ENCODE data around the gene MANF. TPM values are rescaled to one million over a fixed set of nuclear protein-coding genes. Genes with fewer than 3 reads are reported as not detected.

MANF gene
- total RNA-seq, 1 experiment from 2014 or later: 132 TPM

DNA sequence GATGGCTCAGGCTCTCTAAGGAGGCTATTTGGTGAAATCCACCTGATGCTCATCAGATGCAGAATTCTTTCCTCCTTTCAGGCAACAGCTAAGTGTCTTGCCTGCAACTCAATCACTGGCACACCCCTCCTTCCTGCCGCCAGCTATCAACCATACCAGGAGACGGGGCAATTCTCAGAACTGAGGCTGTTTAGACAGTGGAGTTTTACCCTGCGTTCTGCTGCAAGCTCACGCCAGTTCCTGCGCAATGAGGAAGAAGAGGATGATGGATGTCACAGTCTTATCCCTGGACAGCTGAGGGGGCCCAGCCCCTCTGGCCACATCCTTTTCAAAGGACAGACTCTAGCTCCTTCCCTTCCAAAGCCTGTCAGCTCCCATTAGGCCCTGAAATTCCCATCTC, 7.0 kb upstream of the MANF start:
- Histone ChIP-seq H3K4me1 (ENCODE audit: control insufficient read depth in 1 of 2, insufficient read depth in 2 of 2, low read length in 2 of 2) (peaks cover 0 to under 1% of the 10 kb centered on the region in 2 experiments; a peak in 1 of 4 replicates), H3K9me3 (ENCODE audit: control insufficient read depth in 1 of 2, insufficient read depth in 1 of 2, low read depth in 1 of 2, low read length in 2 of 2) (no peaks in the 10 kb centered on the region), H3K36me3 (ENCODE audit: control insufficient read depth in 1 of 2, insufficient read depth in 2 of 2, low read length in 2 of 2) (no peaks in the 10 kb centered on the region), H3K4me3 (replicated peaks in 1 of 2; ENCODE audit: low read depth in 1 of 2, low read length in 2 of 2) (no peak overlapping the region), H3K9me2 (ENCODE audit: insufficient read depth) (no peaks in the 10 kb centered on the region), H2AFZ (ENCODE audit: low read depth, low read length, poor library complexity, severe bottlenecking) (no peak overlapping the region), H3K4me2 (ENCODE audit: low read length) (no peak overlapping the region), H4K20me1 (ENCODE audit: insufficient read depth) (no peaks in the 10 kb centered on the region), H3K27ac (ENCODE audit: low read depth, low read length) (no peak overlapping the region), H3K9ac (ENCODE audit: low read length) (no peak overlapping the region), H3K79me2 (ENCODE audit: insufficient read depth, low read length) (no peaks in the 10 kb centered on the region; the same call in 1 of the 2 replicates), H3K27me3 (ENCODE audit: insufficient read depth, low read length) (no peaks in the 10 kb centered on the region)
- ChIA-PET RAD21 (ENCODE audit: low non-redundant PET in 1 of 2, low total read pairs in 2 of 2, uncharacterized antibody in 2 of 2, unreplicated experiment in 2 of 2) (no interaction called here), CTCF (no interaction called here), POLR2A (no interaction called here)
- intact Hi-C loops (cut with micrococcal nuclease): no loop called here
- DNase-seq (ENCODE audit: low read depth, low spot score) (no peak), ATAC-seq (no peak)
- no peak for TF ChIP-seq SP1 (IDR thresholded peaks at IDR 0.05; ENCODE audit: low read depth)
- BruUV-seq (replicated peaks): no TSS peak

DNA sequence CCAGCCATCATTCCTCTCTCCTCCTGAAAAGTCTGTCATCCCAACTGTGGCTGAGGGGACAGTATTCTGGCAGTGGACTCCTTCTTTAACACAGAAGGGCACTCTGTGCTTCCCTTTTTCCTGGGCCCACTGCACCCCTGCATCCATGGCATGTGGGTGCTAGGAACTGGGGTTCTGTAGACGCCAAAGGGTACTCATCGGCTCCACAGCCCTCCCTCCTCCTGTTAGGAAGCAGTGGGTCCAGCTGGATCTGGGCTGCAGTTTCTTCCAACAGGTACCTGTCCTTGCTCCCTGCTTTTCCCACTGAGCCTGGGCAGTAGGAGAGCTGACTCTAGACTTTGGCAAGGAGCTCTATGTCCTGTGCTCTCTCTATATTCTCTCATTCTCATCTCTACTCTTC, 6.4 kb upstream of the MANF start:
- peaks cover 0 to 7% of the 10 kb centered on the region in 2 experiments; a peak in 2 of 4 replicates for H3K4me1 ChIP-seq (ENCODE audit: control insufficient read depth in 1 of 2, insufficient read depth in 2 of 2, low read length in 2 of 2)
- H2AFZ ChIP-seq (ENCODE audit: low read depth, low read length, poor library complexity, severe bottlenecking): no peak overlapping the region
- H3K36me3 ChIP-seq (ENCODE audit: control insufficient read depth in 1 of 2, insufficient read depth in 2 of 2, low read length in 2 of 2): no peaks in the 10 kb centered on the region
- H3K9me3 ChIP-seq (ENCODE audit: control insufficient read depth in 1 of 2, insufficient read depth in 1 of 2, low read depth in 1 of 2, low read length in 2 of 2): no peaks in the 10 kb centered on the region
- DNase-seq (ENCODE audit: low read depth, low spot score) (no peak), ATAC-seq (no peak)
- peaks cover 4% of the 10 kb centered on the region for H3K79me2 ChIP-seq (ENCODE audit: insufficient read depth, low read length)
- H3K9ac ChIP-seq (ENCODE audit: low read length): no peak overlapping the region
- RAD21 ChIA-PET (ENCODE audit: low non-redundant PET in 1 of 2, low total read pairs in 2 of 2, uncharacterized antibody in 2 of 2, unreplicated experiment in 2 of 2): no interaction called here
- no peak overlapping the region for H3K4me3 ChIP-seq (replicated peaks in 1 of 2; ENCODE audit: low read depth in 1 of 2, low read length in 2 of 2)
- H3K4me2 ChIP-seq (ENCODE audit: low read length): no peak overlapping the region
- CTCF ChIA-PET: no interaction called here
- no TSS peak for BruUV-seq (replicated peaks)
- no peak overlapping the region for H3K27ac ChIP-seq (ENCODE audit: low read depth, low read length)
- H3K9me2 ChIP-seq (ENCODE audit: insufficient read depth): no peaks in the 10 kb centered on the region
- intact Hi-C loops (cut with micrococcal nuclease): no loop called here
- H3K27me3 ChIP-seq (ENCODE audit: insufficient read depth, low read length): no peaks in the 10 kb centered on the region
- no peaks in the 10 kb centered on the region for H4K20me1 ChIP-seq (ENCODE audit: insufficient read depth)
- POLR2A ChIA-PET: no interaction called here
- TF ChIP-seq, protein P1, sequence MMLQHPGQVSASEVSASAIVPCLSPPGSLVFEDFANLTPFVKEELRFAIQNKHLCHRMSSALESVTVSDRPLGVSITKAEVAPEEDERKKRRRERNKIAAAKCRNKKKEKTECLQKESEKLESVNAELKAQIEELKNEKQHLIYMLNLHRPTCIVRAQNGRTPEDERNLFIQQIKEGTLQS (IDR thresholded peaks at IDR 0.05): no peak
- TF ChIP-seq JUND (IDR thresholded peaks at IDR 0.05) (no peak), TCF7L2 (IDR thresholded peaks at IDR 0.05; ENCODE audit: borderline replicate concordance, extremely low read depth, insufficient read depth, insufficient read length) (no peak), ZBTB33 (IDR thresholded peaks at IDR 0.05; ENCODE audit: extremely low read depth, insufficient replicate concordance, low read length) (no peak), EGR1 (IDR thresholded peaks at IDR 0.05; ENCODE audit: low read depth) (no peak), EZH2phosphoT487 (IDR thresholded peaks at IDR 0.05; ENCODE audit: borderline replicate concordance) (no peak), YY1 (IDR thresholded peaks at IDR 0.05; ENCODE audit: extremely low read depth, insufficient replicate concordance, low read depth, low read length) (no peak), CTCF (IDR thresholded peaks at IDR 0.05 in 2 of 3, conservative IDR thresholded peaks at IDR 0.05 in 1 of 3; ENCODE audit: borderline replicate concordance in 1 of 3, insufficient read depth in 1 of 3, low read depth in 2 of 3, low read length in 2 of 3) (no peak), POLR2AphosphoS5 (IDR thresholded peaks at IDR 0.05; ENCODE audit: low read depth, low read length) (no peak), POLR2A (IDR thresholded peaks at IDR 0.05; ENCODE audit: borderline replicate concordance, extremely low read depth, insufficient read depth, insufficient read length) (no peak), RAD21 (IDR thresholded peaks at IDR 0.05; ENCODE audit: low read depth) (no peak), ZFX (IDR thresholded peaks at IDR 0.05) (no peak), EZH2 (IDR thresholded peaks at IDR 0.05) (no peak)
